ENCODE data around the gene SLC25A25.

DNA sequence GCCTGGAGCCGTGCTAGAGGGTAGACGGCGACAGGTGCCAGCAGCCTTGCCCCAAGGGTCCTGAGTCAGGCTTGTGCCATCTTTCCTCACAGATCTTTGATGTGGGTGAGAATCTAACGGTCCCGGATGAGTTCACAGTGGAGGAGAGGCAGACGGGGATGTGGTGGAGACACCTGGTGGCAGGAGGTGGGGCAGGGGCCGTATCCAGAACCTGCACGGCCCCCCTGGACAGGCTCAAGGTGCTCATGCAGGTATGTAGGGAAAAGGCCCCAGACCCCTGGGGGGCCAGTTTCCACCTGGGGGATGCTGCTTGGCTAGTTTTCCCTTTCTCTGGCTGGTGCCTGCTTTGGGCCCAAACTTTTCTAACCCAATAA is 35.5 kb downstream of the SLC25A25 start:
- TF ChIP-seq, protein P1, sequence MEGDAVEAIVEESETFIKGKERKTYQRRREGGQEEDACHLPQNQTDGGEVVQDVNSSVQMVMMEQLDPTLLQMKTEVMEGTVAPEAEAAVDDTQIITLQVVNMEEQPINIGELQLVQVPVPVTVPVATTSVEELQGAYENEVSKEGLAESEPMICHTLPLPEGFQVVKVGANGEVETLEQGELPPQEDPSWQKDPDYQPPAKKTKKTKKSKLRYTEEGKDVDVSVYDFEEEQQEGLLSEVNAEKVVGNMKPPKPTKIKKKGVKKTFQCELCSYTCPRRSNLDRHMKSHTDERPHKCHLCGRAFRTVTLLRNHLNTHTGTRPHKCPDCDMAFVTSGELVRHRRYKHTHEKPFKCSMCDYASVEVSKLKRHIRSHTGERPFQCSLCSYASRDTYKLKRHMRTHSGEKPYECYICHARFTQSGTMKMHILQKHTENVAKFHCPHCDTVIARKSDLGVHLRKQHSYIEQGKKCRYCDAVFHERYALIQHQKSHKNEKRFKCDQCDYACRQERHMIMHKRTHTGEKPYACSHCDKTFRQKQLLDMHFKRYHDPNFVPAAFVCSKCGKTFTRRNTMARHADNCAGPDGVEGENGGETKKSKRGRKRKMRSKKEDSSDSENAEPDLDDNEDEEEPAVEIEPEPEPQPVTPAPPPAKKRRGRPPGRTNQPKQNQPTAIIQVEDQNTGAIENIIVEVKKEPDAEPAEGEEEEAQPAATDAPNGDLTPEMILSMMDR (IDR thresholded peaks at IDR 0.05) = peak in 1 of 6 experiments; percentile 18
- no peak for TF ChIP-seq POLR2A (IDR thresholded peaks at IDR 0.05)

Data from esophagus squamous epithelium (tissue), 4 donors.